NOMO-1 treated with dmso at 0.1 percent for 144 hours (cell line): ENCODE measurements around the gene TERF2IP.

ENCODE experiments used
- DNase-seq: peaks from one replicate; lab custom pipeline; 2025; ENCODE audit not compliant: unreplicated experiment; lab: John Stamatoyannopoulos, UW

Gene TERF2IP, protein sequence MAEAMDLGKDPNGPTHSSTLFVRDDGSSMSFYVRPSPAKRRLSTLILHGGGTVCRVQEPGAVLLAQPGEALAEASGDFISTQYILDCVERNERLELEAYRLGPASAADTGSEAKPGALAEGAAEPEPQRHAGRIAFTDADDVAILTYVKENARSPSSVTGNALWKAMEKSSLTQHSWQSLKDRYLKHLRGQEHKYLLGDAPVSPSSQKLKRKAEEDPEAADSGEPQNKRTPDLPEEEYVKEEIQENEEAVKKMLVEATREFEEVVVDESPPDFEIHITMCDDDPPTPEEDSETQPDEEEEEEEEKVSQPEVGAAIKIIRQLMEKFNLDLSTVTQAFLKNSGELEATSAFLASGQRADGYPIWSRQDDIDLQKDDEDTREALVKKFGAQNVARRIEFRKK

DNA sequence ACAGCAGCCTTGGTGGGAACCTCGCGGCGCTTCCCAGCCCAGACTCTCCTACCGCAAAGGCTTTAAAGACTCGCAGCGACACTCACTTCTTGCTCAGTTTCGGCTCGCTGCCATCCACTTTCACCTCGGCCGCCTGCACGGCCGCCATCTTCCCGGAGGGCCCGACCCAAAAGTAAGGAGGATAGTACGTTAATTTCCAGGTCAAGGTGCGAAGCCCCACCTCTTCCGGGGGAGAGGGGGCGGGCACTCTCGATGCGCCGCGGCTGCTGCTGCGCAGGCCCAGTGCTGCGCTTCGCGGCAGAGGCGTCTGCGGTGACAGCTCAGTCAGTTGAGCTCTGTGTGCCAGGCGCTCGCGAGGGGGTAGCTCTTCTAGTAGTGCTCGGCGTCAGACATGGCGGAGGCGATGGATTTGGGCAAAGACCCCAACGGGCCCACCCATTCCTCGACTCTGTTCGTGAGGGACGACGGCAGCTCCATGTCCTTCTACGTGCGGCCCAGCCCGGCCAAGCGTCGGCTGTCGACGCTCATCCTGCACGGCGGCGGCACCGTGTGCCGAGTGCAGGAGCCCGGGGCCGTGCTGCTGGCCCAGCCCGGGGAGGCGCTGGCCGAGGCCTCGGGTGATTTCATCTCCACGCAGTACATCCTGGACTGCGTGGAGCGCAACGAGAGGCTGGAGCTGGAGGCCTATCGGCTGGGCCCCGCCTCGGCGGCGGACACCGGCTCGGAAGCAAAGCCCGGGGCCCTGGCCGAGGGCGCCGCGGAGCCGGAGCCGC, at the start of gene TERF2IP, which contains the start of gene KARS1:
Gene TERF2IP (plus strand): TSS at position 282 of the 773 bp plus-strand sequence. CDS start 110 bp downstream, at position 392.
Gene KARS1 (minus strand): TSS at position 174 of the 773 bp plus-strand sequence. CDS start 26 bp downstream, at position 148.
- DNase-seq: peak; percentile 95

DNA sequence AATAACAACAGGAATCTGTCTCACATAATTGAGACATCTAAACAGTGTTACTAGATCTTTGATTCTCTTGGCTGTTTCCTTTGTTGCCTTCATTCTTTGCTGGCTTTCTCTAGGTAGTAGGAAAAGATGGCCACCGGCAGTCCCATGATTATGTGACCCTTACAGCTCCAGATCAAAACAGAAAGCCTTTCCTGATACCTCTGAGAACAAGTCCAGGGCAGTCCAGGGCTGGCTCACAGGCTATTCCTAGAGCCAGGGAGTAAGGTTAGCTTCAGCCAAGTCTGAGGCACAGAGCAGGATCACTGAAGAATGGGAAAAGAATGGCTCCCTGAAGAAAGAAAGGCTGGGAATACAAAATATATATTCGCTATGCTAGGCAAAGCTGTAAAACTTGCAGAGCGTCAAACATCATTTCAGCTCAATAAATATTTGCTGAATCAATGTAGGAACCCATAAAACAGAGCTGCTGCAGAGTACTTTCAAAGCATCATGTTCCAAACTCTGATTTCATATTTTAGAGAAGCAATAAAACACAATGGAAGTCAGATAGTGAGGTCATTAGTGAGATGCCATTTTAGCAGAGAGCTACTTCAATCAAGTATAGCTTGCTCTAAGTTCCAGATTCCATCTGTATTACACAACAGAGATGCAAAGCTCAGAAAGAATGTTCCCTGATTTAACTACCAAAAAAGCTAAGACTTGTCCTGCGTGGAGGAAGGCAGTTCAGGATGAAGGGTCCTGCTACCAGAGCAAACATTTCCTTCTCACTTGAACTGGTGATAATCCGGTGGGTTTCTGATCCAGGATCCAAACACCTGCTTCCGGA, 47.9 kb upstream of the TERF2IP start:
- no peak for DNase-seq

DNA sequence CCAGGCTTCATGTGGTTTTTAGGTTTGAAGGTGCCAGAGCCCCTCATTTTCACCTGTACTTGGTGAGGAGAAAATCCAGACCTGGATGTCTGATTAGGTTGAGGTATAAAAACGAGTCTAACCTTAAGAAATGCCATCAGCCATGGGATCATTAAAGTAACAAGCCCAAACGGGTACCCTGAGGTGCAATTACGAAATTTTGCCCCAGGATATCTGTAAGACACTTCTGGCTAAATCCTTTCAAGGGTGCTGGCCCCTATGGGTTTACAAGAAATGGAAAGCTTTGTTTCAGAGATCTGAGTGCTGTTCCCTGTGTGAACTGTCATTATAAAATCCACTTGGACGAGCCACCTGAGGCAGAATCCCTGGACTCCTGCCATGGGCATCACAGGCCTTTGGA, 44.3 kb upstream of the TERF2IP start:
- DNase-seq: no peak

DNA sequence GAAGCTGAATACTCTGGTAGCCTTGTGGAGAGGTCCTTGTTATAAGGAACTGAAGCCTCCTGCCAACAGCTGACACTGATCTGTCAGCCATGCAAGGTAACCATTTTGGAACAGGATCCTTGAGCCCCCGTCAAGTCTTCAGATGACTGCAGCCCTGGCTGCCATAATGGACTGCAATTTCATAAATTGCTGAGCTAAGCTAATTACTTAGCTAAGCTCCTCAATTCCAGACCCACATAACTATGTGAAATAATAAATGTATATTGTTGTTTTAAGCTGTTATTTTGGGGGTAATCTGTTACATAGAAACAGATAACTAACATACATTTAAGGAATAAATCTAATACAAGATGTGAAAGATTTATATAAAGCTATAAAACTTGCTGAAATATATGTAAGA, 41.1 kb upstream of the TERF2IP start:
- DNase-seq: no peak

DNA sequence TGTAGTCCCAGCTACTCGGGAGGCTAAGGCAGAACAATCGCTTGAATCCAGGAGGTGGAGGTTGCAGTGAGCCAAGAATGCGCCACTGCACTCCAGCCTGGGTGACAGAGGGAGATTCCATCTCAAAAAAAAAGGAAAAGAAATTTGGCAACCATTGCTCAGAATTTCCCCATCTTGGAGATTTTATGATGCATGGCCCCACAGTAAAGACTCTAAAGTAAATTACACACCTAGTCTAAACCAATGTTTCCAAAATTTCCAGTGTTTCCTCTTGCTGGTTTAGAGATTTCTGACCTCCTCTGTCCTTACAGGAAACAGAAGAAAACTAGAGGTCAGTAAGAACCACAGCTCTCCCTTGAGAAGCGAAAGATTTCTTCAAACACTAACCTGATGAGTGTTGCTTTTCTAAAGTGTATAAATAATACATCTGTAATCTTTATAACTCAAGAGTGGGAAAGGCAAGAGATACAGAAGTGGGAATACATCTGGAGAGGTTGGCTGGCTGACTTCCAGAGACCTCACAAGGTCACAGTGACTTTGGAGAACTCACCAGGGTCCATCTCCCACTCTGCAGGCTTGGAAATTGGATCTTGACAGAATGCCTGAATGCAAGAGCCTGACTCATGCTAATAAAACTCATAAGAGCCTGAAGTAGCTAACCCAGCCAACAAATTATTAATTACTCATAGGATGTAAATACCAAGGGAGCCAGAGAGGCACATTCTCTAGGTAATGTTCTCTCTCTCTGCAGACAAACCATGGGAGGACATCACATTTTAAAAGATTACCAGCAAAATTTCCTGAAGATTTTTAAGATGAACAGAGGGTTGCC, 33.3 kb upstream of the TERF2IP start:
- DNase-seq: no peak

DNA sequence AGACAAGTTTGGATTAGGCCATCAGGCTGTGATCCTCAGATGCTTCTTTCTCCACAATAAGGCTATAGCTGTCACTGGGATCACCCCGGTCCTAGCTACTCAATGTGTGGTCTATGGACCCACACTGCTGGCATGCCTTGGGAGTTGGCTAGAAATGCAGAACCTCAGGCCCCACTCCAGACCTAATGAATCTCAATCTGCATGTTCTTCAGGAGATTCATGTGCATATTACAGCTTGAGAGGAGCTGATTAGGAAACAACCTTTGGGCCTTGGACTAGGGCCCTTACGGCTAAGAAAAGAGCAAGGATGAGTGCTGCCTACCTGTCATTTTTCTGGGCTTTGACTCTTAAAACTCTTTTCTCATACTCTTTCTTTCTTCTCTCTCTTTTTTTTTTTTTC, 32.0 kb upstream of the TERF2IP start:
- no peak for DNase-seq

DNA sequence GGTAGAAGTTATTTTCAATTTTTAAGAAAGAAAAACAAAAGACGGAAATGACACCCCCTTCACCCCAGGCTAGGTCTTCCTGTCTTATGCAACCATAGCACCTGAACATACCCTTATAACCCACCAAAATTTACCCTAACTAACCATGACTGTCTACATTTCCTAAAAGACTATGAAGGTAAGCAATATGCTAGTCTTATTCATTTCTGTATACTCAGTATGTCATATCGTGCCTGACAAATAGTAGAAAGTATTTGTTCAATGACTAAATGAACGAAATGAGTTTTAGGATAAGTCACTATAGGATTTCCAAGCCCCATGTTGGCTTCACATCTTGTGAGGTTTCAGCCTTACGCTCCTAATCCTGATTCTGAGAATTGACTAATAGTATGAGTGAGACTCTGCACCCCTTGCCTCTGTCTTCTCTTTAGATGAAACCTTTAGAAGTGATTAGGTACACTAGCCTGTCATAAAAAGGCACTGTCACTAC, 31.0 kb upstream of the TERF2IP start:
- DNase-seq: no peak

DNA sequence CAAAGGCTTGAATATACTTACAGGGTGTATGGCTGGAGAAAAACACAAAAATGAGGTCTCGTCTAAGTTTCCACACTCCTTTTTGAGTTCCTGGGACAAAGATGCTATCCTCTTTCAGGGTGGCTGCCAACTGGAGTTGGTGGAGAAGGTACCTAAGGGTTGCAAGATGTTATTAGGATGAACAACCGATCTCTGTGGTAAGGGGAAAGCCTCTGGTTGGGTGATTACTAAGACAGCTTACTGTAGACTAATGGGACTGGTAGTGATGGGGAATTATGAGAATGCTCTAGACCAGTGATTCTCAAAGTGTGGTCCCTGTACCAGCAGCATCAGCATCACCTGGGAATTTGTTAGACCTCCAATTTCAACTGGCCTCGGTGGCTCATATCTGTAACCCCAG, 30.5 kb upstream of the TERF2IP start:
- no peak for DNase-seq

DNA sequence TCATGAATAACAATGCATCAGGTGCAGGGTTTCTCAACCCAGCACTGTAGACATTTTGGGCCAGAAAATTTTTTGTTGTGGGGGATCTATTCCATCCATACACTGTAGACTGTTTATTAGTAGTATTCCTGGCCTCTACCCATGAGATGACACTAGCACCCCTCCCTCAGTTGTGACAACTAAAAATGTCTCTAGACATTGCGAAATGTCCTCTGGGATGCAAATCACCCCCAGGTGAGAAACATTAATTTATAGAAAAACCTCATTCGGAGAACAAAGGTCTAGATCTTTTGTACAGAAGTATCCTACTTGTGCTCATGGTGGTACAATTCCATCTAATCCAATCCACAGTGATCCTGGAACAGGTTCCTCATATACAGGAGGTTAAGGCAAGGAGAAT, 28.8 kb upstream of the TERF2IP start:
- no peak for DNase-seq

DNA sequence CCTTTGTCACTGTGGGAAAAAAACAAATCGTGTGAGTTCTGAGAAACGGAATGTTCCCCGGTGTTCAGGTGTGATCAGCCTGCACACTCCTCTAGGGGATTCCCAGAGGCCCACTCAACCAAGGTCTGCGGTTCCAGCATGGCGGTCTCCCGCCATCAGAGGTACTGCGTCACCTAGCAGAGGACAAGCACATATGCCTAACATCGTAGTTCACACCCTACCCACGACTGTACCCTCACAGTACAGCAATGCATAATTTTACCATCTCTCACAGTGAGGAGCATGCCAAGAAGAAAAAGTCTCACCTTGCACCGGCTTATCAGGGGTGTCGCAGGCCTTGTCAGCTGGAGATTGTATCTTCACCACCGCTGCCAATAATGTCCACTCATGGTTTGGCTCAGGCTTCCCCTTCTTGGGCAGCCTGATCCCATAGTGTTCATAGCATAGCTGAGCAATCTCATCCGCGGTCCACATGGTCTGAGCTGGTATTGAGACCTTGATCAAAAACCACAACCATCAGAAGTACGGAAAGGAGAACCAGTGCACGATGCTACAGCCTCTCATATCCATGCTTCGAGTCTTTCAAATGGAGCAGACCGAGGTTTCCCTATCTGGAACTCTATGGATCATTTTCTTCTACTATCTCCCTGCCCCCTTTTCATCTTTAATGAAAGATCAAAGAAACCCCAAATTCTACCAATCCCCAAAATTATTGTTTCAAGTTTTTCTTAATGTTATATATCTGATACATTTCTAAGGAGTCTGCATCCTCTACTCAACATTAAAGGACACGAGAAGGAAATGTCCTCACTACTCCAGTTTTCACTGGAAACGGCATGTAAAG, 27.0 kb upstream of the TERF2IP start:
- DNase-seq: no peak

DNA sequence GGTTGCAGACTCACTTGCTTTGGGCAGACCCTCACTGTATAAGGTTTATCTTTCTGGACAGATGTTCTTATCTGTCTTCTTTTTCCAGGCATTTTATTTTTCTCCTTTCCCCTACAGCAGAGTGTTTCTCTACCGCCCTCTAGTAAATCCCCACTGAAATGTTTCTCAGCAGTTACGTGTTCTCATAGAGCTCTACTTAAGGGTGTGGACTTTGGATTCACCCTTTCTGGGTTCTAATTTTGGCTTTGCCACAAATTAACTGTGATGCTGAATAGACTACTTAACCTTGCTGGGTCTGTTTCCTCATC, 26.4 kb upstream of the TERF2IP start:
- no peak for DNase-seq

DNA sequence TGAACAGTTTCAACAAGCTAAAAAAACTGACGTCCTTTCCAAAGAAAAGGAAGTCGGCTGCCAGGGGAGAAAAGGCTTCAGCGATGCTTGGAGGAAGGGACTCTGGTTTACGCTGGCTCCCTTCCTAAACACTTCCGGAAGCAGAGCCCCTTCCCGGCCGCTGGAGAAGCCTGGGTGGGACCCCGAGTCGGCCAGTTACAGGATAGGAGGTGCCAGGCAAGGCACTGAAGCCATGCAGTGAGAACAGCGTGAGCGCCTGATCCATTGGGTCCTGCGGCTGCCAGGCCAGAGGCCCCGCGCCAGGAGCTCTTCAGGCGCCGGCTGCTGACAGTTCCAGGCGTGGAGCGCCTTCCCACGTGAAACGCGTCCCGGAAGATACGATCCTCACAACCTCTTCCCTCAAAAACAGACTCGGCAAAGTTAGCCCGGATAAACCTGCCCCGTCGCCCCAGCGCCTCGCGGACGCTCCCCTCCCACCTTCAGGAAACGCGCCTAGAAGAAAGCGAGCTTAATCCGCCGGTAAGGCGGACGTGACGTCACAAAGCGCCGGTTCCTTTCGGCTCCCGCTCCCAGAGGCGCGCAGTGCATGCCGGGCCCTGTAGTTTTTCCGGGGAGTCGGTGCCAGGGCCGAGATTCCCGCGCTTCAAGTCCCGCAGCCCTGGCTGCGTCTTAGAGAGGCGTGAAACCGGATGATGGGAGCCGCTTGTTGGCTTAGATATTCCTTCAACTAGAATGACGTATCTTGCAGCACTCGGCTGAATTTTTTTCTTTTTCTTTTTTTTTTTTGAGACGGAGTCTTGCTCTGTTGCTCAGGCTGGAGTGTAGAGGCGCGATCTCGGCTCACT, 24.6 kb upstream of the TERF2IP start, which contains the start of gene ADAT1:
Gene ADAT1 (minus strand): TSS at position 521 of the 845 bp plus-strand sequence. CDS start 2,482 bp downstream, outside the sequence.
- peak; percentile 98 for DNase-seq

DNA sequence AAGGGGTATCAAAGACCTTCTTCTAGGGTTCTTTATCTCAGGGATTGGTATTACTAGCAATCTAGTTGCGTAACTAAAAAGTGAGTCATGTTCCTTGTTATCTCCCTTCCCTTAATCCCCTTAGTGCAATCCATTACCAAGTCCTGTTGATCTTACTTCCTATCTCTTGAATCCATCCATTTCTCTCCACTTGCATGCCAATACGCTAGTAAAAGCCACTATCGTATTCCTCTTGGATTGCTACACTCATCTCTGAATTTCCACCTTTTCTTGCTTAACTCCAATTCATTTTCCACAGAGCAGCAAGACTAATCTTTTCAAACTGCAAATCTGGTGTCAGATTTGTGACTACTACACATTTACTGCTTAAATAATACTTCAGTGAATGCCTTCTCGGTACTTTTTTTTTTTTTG, 22.6 kb upstream of the TERF2IP start:
- no peak for DNase-seq

DNA sequence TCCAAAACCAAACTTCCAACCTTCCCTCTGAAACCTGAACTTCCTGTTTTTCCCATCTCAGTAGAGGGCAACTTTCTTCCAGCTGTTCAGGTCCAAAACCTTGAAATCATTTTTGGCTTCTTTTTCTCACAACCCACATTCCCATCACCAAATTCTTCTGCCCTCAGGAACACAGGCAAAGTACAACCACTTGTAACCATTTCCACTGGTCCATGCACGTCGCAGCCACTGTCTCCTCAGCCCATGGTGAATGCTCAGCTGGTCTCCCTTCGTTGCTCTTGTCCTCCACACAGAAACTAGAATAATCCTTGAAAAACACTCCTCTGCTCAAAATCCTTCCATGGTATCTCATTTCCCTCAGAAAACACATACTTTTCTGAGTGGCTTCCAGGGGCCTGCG, 20.8 kb upstream of the TERF2IP start:
- no peak for DNase-seq

DNA sequence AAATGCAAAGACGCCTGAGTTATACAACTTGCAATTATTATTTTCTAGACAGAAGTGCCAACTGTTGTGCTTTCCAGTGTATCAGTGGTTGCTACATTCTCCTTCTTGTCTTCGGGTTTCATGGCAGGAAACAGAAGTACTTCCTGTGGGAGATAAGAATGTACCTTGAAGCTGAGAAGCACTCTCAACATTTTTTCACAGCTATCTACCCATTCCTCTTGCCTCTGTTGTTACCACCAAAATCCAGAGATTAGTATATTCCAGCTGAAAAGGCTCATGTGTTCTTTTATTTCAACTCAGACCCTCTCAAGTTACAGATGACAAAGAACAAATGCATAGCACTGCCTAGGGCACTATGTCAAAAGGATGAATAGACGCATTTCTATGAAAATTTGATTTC, 19.7 kb upstream of the TERF2IP start:
- no peak for DNase-seq

DNA sequence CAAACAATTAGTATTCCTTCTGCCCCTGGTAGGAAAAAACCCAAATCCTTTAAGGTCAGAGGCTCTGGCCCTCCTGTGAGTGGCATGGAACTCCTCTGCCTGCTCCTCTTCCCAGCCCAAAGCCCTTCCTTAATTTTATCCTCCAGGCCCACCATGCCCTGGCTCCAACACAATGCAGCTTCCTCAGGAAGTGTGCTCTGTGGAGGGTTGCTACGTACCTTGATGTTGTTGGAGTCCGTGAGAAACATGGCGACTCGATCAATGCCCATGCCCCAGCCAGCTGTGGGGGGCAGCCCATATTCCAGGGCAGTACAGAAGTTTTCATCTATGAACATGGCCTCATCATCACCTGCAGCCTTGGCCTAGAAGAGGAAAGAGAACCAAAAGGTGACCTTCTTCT, 19.2 kb upstream of the TERF2IP start:
- DNase-seq: no peak

DNA sequence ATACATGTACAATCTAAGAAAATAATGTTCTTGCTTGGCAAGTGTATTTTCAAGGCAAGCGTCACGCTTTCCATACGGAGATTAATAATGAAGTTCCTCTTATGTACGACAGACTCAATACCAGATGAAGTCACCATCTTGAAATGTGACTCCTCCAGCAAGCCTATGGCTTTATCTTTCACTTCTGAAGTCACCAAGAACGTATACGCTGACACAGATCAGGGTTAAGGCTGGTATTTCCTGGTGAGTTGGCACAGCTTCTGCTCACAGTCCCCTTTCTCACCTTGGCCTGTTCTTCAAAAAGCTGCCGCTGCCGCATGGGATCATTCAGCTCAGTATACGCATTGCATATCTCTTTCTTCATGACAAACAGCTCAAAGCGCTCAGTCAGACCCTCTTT, 18.4 kb upstream of the TERF2IP start:
- no peak for DNase-seq

DNA sequence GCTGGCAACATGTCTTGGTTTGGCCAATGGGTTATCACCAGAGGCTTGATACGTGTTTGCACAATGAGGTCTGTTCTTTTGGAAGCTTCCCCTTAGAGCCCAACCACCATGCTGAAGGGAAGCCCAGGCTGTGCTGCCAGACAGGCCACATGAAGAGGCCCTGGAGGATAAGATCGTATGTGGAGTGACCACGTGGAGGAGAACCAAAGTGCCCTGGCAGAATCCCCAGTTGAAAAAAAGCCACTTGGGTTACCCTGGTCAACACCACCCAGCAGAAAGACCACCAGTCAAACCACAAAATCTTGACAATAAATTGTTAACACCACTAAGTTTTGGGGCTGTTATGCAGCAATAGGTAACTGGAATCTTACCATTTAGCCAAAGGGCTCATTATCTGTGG, 17.5 kb upstream of the TERF2IP start:
- DNase-seq: no peak

DNA sequence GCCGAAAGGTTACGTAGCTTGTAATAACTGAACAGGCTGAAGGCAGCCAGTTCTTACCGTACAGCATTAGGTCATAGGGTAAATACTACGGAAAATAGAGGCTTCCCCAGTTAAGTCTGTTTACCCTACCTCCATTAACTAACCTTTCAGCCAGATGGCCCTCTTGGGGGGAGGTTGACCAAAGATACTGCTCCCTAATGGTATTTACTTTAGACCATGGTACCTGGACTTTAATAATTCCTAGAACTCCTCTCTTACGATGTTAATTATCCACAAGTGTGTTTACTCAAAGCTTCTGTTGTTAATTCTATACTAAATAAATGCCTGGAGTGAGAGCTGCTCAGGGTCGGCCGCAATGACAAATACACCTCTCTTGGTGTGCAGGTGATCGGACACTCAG, 14.7 kb upstream of the TERF2IP start:
- no peak for DNase-seq
